Dermis blood vessel endothelial cell (primary cell): Measurements from ENCODE around the gene PPP1R15B. TPM values are rescaled to one million over a fixed set of nuclear protein-coding genes. Genes with fewer than 3 reads are reported as not detected.

Source experiments
- DNase-seq: peaks from one replicate; pipeline ENCODE4 v3.0.0; 2010
- total RNA-seq: library from RNA; depleted of rRNA; stranded (reverse); fragments of >200 nt; gene quantifications from 2 replicates; pipeline ENCODE4 v1.2.3, GENCODE V29; 2014

The PPP1R15B gene
- total RNA-seq, 1 donor from 2014 or later = 28.2 TPM

GRCh38 chr1:204419064-204419403, 7.4 kb upstream of the PPP1R15B start:
- DNase-seq = peak; percentile 62

- no peak for DNase-seq
Observed at GRCh38 chr1:204418174-204419063, 6.8 kb upstream of the PPP1R15B start.

GRCh38 chr1:204417074-204417997, 5.7 kb upstream of the PPP1R15B start:
- peak; percentile 96 for DNase-seq

GRCh38 chr1:204416589-204417073, 5.0 kb upstream of the PPP1R15B start:
- DNase-seq = no peak

- no peak for DNase-seq
Observed at GRCh38 chr1:204415351-204415750, 3.7 kb upstream of the PPP1R15B start.

GRCh38 chr1:204414016-204414415, 2.4 kb upstream of the PPP1R15B start:
- DNase-seq = no peak

- no peak for DNase-seq
Observed at GRCh38 chr1:204413170-204413535, 1.5 kb upstream of the PPP1R15B start.

GRCh38 chr1:204410688-204411450, 748 bp downstream of the PPP1R15B start:
- peak; percentile 63 for DNase-seq

- DNase-seq = peak; percentile 36
Observed at GRCh38 chr1:204409836-204410687, 1.6 kb downstream of the PPP1R15B start.

- peak; percentile 25 for DNase-seq
Observed at GRCh38 chr1:204409123-204409522, 2.5 kb downstream of the PPP1R15B start.

- DNase-seq = no peak
Observed at GRCh38 chr1:204408602-204409001, 3.0 kb downstream of the PPP1R15B start.

GRCh38 chr1:204408074-204408507, 3.5 kb downstream of the PPP1R15B start:
- peak; percentile 79 for DNase-seq

- no peak for DNase-seq
Observed at GRCh38 chr1:204407295-204407971, 4.2 kb downstream of the PPP1R15B start.

GRCh38 chr1:204406621-204407020, 5.0 kb downstream of the PPP1R15B start:
- no peak for DNase-seq

GRCh38 chr1:204405988-204406387, 5.6 kb downstream of the PPP1R15B start:
- no peak for DNase-seq

GRCh38 chr1:204404629-204405028, 7.0 kb downstream of the PPP1R15B start:
- no peak for DNase-seq

- DNase-seq = no peak
Observed at GRCh38 chr1:204402391-204402790, 9.2 kb downstream of the PPP1R15B start.

GRCh38 chr1:204401730-204402129, 9.9 kb downstream of the PPP1R15B start:
- no peak for DNase-seq

GRCh38 chr1:204400882-204401510, 10.6 kb downstream of the PPP1R15B start:
- DNase-seq = no peak
